ENCODE measurements around the gene BRCA1. TPM values are rescaled to one million over a fixed set of nuclear protein-coding genes. Genes with fewer than 3 reads are reported as not detected.

Gene BRCA1
- total and polyA plus RNA-seq, 7 donors = 0.60 to 10.2 (median 5.6) TPM

GRCh38 chr17:43033948-43034881 lies 90.9 kb downstream of the BRCA1 start:
- 66 to 71% methylated on average over 12 of the region's 12 CpGs for WGBS, 2 donors
- Histone ChIP-seq H3K36me3 (no peaks in the 10 kb centered on the region), H3K4me3 (no peak overlapping the region), H3K4me1 (no peaks in the 10 kb centered on the region), H3K9me3 (no peaks in the 10 kb centered on the region), H3K27me3 (no peaks in the 10 kb centered on the region), H3K27ac (no peak overlapping the region)
- DNase-seq = no peak
- TF ChIP-seq POLR2AphosphoS5 (IDR thresholded peaks at IDR 0.05) (no peak), POLR2A (IDR thresholded peaks at IDR 0.05) (no peak), EP300 (IDR thresholded peaks at IDR 0.05) (no peak)
- intact Hi-C loops (cut with DNase I) = no loop called here

DNA sequence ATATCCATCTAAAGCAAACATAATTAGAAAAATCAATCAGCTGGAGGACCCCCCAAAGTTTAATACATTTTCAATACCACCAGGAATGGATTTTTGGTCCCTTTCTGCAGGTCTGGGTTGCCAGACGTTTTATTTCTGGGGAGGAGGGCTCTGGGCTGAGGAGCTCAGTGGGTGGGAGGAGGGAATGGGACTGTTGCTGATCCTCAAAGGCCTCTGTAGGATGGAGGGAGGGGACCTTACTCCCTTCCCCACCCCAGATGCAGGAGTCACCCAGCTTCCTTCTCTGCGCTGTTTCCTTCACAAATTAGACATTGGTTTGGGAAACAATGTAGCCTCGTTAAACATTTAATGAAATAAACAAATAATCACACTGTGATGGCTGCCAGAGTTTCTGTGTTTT lies 93.5 kb downstream of the BRCA1 start:
- Histone ChIP-seq H3K9me3 (no peaks in the 10 kb centered on the region), H3K27ac (no peak overlapping the region), H3K4me1 (no peaks in the 10 kb centered on the region), H3K36me3 (no peaks in the 10 kb centered on the region), H3K4me3 (no peak overlapping the region), H3K27me3 (no peaks in the 10 kb centered on the region)
- no peak for TF ChIP-seq CTCF (IDR thresholded peaks at IDR 0.05)
- TF ChIP-seq POLR2AphosphoS5 (IDR thresholded peaks at IDR 0.05) = no peak
- TF ChIP-seq POLR2A (IDR thresholded peaks at IDR 0.05) = no peak
- no peak for TF ChIP-seq EP300 (IDR thresholded peaks at IDR 0.05)
- WGBS, 2 donors = 85 to 86% methylated on average over 3 of the region's 3 CpGs
- DNase-seq = no peak
- intact Hi-C loops (cut with DNase I) = no loop called here

- intact Hi-C loops (cut with DNase I) = no loop called here
- no peak for DNase-seq
- Histone ChIP-seq H3K27ac (peak overlapping the region in 2 of 4 donors; percentile 24 to 53), H3K4me1 (peaks cover 0 to 4% (median 0%) of the 10 kb centered on the region in 4 donors), H3K36me3 (no peaks in the 10 kb centered on the region), H3K4me3 (no peak overlapping the region), H3K27me3 (no peaks in the 10 kb centered on the region), H3K9me3 (no peaks in the 10 kb centered on the region)
- TF ChIP-seq POLR2A (IDR thresholded peaks at IDR 0.05) = no peak
- no peak for TF ChIP-seq EP300 (IDR thresholded peaks at IDR 0.05)
- no peak for TF ChIP-seq POLR2AphosphoS5 (IDR thresholded peaks at IDR 0.05)
- TF ChIP-seq CTCF (IDR thresholded peaks at IDR 0.05) = no peak
- WGBS, 2 donors = 70 to 86% methylated on average over 6 of the region's 6 CpGs
Measured at GRCh38 chr17:43030137-43030767, 94.9 kb downstream of the BRCA1 start.

DNA sequence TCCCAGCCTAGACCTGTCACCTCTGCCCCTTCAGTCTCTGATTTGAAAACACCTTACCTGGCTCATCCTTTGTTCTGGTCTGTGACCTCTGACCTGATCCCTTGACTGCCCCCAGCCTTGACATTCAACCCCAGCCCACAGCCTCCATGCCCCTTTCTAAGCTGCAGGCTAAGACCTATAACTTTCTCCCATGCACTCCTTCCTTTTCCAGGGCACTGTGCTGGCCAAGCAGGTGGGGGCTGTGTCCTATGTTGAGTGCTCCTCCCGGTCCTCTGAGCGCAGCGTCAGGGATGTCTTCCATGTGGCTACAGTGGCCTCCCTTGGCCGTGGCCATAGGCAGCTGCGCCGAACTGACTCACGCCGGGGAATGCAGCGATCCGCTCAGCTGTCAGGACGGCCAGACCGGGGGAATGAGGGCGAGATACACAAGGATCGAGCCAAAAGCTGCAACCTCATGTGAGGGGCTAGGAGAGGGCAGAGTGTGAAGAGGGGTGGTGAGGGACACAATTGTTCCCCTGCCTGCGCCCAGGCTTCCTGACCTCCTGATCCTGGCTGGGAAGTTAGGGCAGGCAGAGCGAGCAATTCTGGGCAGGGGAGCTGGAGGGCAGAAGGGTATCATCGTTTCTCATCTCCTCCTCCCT lies 96.8 kb downstream of the BRCA1 start:
- Histone ChIP-seq H3K27ac (no peak overlapping the region), H3K27me3 (no peaks in the 10 kb centered on the region), H3K4me1 (peaks cover 0 to 12% (median 4%) of the 10 kb centered on the region in 4 donors), H3K36me3 (no peaks in the 10 kb centered on the region), H3K9me3 (no peaks in the 10 kb centered on the region), H3K4me3 (no peak overlapping the region)
- intact Hi-C loops (cut with DNase I) = loop anchor here (5.0 kb wide), 2 partner anchors 54 to 99 kb away; partner anchors contain the start of gene BRCA1
- no peak for DNase-seq
- TF ChIP-seq POLR2A (IDR thresholded peaks at IDR 0.05) (no peak), POLR2AphosphoS5 (IDR thresholded peaks at IDR 0.05) (no peak), CTCF (IDR thresholded peaks at IDR 0.05) (no peak), EP300 (IDR thresholded peaks at IDR 0.05) (no peak)
- 82 to 88% methylated on average over 17 of the region's 17 CpGs for WGBS, 2 donors
